ENCODE measurements around the gene HIGD1A.

The HIGD1A gene

DNA sequence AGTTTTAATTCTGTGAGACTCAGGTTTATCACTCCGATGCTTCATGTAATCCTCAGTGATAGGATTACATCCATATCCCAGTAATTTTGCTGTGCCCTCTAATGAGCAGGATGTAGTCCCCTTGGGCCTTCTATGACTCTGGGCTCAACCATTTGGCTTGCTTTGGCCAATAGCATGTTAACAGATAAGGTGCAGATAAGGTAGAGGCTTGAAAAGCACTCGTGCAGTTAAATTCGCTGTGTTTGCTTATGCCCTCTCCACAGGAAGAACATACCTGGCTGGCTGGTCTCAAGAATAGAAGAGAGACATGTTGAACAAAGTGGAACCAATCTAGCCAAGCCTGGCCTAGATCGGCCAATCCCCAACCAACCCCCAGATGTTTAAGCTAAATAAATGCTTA, 51.3 kb downstream of the HIGD1A start:
- DNase-seq: no peak

DNA sequence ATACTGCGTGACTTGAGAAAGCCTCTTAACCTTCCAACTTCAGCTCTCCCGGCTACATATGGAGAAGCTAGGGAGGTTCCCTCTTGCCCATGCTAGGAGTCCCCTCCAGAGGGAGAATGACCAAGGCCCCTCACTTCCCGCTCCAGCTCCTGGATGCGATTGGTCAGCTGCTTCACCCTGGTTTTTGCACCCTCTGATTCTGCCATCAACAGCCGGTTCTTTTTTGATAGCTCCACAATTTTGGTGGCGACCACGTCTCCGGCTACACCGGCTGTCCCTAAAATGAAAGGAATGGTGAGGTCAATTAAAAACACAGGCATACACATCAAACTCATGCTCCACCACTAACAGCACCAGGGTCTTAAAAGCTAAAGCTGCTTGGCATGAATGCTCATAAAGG, 51.8 kb downstream of the HIGD1A start:
- no peak for DNase-seq

DNA sequence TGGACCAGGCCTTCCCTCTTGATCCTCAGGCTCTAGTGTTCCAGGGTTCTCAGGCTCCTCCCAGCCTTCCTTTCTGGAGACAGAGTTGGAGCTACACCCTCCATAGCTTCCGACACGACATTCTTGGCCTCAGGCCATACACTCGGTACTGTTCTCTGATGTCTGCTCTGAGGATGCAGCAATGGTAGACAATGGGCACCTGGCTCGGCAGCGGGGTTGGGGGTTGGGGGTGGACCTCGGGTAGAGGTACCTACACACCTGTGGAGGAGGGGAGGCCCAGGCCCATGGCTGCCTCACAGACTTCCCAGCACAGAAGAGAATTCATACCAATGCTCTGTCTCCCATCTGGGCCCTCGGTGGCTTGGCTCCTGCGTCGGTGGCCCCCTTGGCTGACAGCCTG, 52.7 kb downstream of the HIGD1A start:
- DNase-seq: no peak

DNA sequence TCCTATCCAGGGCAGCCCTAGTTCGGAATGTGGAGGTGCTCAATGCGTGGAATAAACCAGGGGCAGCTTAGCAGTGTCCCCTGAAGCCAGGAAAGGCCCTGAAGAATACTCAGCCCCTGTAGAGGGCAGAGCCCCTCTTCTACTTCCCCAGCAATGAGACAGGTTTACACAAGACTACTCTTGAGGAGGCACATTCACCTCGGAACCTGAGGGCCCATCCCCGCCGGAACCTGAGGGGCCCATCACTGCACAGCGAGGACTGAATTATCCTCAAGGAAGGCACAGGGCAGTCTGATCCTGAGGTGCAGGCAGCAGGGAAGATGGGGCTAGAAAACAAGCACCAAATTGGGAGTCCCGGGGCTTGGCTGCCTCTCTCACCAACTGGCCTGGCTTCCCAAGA, 53.5 kb downstream of the HIGD1A start:
- DNase-seq: no peak

DNA sequence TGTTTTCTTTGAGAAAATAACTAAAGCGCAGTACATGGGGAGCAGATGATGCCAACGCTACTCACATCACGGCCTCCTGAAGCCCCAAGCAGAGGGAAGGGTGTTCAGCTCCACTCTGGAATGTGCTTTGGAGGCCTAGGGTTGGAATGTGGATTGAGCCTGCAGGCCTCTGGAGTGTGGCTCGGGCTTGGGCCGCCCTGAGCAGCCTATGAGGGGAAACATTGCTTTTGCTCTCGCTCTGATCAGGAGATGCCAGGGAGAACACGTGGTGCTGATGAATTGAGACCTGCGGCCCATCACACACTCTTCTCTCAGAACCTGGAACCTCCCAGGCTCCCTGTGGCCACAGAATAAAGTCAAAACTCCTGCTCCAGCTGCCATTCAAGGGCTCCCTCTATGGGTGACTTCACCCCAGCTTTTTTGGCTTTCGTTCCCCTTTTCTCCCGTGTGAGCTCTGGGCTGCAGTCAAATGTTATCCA, 54.5 kb downstream of the HIGD1A start:
- DNase-seq: no peak

DNA sequence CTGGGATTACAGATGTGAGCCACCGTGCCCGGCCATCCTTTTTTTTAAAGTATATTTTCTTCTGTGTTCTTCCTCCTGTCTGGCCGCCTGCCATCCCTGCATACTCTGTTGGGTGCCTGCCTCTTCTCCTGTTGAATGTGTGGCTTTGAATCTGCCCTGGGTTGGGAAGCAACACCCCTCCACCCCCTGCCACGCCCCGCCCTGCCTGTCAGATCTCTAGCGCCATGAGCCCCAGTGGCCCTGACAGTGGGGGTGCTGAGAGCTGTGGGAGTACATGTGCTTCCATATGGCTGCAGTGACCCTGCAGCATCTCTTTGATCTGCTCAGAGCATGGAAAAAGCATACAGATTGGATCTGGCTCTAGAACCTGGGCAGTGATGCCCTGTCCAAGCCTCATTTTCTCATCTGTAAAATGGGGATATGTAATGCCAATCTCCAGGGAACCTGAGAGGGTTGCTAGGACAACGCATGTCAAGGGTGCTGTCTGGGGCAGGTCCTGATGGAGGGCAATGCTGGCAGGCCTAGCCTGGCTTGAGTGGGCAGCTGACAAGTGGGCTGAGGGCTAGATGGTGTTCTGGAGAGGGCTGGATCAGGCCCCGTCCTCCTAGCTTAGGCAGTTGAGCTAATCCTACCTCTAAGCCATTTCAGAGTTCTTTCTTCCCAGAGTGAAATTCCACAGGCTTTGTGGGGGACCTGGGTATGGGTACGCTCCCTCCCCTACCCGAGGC, 55.1 kb downstream of the HIGD1A start:
- no peak for DNase-seq

DNA sequence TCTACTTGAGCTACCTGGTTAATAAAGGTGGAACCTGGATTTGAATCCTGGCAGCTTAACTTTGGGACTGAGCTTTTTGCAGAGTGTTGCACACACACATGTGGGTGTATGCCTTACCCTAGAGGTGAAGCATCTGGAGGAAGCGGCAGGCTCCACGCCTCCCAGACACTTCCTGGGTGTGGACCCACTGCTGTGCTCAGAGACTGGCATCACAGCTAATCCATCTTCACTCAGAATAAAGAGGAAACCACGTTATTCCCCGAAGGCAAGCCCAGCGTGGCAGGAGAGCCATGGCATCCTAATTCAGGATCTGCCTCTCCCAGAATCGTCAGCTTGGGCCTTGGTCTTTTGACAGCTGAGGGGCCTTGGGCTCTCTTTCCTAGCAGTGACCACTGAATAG, 56.7 kb downstream of the HIGD1A start:
- DNase-seq: no peak

DNA sequence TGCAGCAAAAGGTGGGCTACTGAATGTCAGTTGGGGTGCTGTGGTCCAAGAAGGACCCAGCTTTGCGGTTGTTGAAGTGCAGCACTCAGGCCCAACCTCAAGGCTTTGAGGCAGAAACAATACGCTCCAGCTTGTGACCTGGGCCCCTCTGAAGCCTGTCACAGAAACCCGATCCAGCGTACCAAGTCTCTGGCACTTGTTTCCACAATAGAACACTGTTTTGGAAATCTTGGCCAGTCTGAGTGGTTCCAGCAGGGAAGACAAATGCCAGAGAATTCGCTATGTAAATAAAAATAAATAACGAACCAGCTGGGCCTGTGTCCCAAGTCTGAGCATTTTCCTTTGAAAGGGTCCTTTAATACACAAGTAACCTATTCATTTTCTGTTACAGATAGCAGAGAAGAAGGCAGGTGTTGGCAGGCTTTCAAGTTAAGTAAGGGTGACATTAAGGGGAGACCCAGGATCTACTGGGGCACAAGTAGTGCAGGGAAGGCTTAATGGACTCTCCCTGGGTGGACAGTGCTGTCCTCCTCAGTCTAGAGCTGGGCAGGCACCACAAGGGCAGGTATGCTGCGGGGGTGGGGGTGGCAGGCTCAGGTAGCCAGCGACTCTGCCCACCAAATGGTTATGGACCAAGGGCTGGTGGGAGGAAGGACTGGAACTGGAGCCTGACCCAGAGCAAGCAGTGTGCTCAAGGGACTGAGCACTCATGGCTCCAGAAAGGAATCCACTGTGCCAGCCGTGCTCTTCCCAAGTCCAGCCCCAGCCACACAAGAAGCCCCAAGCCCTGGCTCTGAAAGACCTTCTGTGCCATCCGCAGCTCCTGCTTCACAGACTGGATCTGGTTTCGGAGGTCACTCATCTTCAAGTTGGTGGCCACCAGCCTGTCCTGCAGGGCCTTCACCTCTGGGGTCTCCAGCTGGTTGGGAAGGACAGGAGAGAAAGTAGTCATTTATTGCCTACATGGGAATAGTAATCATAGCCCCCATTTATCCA, 57.5 kb downstream of the HIGD1A start:
- no peak for DNase-seq

DNA sequence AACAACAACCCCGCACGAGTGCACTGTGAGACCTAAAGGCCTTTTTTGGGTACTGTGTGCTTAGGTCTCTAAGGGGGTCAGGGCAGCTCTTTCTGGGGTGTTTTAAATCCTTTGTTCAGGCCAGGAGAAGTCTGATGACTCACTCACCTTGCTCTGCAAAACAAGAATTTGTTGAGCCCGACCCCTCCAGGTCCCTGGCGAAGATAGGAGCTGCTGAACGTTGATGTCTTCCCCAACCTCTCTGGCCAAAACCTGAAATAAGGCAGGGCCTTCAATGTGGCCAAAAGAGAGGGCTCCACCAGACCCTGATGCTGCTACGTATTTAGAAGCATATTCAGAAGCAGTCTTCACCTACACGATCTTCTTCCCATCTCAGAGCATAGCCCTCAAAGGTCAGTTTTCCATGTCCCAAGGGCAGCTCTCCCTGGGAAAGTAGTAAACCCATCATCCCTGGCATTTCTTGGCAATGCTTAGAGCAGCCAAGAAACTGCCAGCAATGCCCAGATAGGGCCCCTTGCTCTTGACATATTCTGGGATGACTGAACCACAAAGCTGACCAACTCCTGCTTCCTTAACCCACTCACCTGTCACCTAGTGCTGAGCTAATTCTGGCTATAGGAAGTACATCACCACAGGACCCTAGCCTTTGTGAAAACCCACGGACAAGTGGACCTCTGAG, 58.4 kb downstream of the HIGD1A start:
- no peak for DNase-seq

DNA sequence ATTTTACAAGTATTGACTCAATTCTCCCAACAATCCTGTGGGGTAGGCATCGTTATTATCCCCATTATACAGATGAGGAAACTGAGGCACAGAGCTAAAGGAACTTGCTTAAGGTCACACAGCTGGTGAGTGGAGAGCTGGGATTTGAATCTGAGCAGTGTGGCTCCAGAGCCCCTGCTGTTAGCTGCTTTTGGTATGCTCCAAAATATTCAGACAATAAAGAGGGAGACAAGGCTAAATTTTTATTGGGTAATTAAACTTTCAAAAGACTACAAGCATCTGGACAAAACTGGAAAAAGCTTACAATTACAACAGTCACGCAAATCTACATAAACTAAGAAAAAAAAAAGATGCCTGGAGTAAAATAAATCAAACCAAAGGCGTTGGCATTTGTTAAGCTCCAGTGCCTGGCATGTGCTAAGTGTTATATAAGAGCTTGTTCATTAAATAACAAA, 59.0 kb downstream of the HIGD1A start:
- no peak for DNase-seq

DNA sequence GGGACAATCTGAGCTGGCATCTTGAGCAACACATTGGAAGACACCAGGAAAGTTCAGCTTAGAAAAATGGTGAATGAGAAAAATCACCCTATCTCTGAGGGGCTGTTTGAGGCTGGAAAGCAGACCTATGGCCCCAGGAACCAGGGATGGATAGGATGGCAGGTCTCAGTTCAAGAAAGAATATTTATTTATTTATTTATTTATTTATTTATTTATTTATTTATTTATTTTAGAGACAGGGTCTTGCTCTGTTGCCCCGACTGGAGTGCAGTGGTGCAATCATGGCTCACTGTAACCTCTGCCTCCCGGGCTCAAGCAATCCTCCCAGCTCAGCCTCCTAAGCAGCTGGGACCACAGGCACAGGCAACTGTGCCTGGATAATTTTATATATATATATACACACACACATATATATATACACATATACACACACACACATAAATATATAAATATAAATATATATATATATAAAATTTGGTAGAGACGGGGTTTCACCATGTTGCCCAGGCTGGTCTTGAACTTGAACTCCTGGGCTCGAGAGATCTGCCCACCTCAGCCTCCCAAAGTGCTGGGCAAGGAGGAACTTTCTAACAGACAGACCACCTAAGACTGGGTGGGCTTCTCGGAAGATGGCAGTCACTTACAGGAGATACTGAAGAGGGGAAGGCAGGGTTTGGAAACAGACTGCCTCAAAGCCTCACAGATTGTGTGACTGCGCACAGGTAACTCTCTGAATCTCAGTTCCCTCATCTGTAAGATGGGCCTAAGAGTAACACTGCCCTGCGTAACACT, 60.9 kb downstream of the HIGD1A start:
- no peak for DNase-seq

DNA sequence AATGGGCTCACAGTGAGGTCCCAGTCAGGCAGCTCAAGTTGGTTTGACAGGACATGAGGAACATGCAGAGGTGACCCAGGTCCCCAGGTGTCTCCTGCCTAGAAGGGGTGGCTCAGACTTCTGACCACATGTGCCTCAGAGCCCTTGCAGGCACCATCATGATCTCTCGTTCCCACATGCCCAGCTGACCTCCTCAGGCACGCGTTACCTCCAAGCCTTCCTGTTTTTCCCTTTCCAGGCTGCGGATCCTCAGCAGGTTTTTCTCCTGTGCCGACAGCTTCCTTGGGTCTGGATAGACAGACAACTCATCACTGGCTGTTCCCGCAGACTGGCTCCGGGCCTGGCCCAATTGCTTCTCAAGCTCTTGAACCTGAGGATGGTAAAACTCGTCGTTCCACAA, 61.6 kb downstream of the HIGD1A start:
- no peak for DNase-seq

DNA sequence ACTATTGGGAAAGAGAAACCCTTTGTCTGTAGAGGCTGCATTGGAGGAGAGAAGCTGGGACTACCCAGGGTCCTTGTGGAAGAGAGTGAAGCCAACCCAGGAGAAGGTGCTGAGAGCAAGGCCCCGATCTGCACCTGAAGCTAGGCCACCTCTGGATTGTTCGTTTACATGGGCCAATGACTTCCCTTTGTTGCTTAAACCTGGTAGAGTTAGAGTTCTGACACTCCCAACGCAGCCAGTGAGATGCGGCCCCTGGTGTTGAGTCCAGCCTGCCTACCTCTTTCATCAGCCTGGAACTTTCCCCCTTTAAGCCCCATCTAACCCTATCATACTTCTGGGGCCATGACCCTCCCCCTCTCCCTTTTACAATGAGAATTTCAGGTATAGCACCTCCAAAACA, 62.0 kb downstream of the HIGD1A start:
- DNase-seq: no peak

DNA sequence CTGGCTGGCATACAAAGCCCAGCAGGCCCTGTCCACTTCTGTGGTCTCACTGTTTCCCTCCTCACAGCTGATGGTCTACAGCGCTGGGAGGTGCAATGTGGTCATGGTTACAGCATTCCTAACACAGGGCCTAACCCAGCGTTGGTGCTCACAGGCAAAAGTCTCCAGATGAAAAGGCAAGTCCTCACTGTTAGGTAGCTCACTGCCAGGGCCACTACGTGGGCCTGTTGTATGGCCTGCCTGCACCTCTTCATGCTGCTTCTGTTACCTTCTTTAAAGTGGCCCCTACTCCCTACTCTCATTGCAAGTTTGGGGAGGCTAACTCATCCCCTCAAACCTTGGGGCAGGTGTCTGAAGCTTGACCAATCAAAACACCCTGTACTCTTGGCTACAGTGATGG, 62.5 kb downstream of the HIGD1A start:
- no peak for DNase-seq

DNA sequence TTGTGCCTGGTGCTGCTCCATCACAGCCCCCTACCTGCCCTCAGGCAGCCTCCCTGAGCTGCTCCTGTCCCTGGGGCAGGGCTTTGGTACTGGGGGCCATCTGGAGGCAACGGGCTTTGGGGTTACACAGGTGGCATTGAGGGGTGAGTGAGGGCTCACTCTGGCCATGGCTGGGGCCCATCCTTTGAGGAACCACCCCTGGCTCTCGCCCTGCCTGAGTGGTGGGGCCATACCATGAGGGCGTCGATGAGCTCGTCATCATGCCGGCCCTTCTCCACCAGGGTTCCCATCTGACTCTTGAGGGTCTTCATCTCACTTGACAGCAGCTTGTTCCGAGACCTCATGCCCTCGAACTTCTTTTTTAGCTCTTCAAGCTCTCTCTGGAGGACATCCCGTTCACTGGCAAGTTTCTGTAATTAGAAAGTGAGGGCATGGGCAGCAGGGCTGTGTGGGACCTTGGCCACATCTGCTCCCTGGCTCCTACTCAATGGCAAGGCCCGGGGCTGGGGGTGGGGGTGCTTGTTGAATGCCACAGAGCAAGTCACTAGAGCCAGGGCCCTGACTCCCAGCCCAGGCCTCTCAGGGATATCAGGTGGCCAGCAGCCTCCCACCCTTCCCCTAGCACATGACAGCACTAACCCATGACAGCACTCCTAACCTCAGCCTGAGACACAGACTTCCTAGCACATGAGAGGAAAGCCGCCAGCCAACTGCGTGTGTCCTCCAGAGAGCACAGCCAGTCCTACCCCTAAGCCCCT, 64.7 kb downstream of the HIGD1A start:
- no peak for DNase-seq

DNA sequence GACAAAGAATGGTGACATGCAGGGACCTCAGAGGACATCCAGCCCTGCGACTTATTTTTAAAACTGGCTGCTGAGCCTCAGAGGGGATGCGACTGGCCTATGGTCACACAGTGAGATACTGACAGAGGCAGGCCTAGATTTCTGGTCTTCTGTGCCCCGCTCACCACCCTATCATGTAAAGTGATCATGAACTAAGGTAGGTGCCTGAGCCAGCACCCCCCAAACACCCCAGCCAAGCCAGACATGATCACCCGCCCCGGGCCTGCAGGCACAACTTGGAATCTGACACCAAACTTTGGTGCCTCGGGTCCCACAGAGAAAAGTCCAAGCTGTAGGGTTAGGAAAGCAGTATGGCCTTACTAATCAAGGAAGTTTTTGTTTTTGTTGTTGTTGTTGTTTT, 67.8 kb downstream of the HIGD1A start:
- no peak for DNase-seq

DNA sequence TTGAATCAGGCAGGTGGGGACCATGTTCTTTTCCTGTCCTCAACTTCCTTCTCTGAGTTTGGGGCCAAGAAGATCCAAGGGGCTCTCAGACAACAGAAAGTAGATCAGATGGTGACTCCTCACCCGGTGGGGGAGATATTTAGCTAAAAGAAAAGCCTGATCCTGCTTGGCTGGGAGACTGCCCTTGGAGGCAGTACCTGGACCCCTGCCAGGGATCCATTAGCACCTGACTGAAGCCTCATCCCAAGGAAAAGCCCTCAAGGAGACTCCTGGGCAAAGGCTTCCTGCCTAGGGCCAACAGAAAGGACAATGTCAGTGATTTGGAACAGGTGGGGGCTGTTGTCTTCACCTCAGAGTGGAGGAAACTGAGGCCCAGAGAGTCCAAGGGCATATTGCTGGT, 68.2 kb downstream of the HIGD1A start:
- DNase-seq: no peak

DNA sequence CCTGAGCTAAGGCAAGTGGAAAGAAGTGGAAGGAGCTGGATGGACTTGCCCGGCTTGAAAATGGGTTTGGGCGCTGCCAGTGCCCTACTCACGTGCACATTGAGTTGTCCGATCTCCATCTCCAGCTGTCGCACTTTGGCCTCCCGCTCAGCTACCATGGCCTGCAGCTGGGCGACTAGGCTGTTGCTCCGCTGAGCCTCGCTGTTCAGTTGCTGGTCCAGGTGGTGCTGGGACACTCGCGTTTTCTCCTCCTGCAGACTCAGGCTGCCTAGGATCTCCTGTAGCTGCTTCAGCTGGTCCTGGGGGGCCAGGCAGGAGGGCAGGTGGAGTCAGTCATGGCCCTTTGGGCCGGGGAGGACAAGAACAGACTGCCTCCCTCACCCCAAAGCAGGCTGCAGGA, 68.7 kb downstream of the HIGD1A start:
- DNase-seq: no peak

DNA sequence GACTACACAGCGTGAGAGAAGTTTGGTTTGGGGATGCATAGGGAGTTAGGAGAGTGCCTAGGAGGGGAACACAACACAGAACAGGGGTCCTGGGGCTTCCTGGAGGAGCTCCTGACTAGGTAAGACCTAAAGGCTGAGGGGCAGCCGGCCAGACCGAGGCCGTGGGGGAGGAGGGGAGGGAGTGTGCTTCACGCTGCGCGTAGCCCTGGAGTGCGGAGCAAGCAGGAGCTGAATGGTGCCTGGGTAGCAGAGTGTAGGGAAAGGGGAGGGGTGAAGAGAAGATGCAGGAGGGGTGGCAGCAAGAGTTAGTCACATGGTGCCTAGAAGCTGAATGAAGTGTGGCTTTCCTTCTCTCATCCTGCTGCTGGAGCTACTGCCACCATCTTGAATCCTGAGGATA, 69.3 kb downstream of the HIGD1A start:
- no peak for DNase-seq

DNA sequence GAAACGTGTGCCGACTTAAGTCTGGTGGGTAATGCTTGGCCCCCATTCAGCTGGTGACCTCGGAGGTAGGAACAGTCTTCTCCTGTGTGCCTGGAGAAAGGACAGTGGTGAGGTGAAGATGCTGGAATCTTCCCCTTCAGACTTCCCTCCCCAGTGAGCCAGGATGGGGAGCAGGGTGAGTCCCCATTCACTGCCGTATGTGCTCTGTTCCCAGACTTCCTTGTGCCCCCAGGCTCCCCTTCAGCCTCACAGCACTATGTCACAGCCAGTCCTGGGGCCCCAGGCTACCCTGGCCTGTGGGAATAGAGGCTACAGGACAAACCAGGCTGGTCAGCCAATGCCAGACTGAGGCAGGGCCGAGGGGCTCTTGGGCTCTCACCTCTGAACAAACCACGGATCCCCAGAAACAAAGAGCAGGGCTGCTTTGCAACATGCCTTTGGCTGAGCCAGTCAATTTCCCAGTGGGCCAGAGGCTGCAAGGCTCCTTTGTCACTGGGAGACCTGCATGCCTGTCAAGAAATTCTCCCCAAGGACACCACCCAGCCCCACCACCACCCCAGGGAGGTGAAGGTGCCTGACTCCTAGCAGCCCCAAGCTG, 69.9 kb downstream of the HIGD1A start:
- DNase-seq: no peak

DNA sequence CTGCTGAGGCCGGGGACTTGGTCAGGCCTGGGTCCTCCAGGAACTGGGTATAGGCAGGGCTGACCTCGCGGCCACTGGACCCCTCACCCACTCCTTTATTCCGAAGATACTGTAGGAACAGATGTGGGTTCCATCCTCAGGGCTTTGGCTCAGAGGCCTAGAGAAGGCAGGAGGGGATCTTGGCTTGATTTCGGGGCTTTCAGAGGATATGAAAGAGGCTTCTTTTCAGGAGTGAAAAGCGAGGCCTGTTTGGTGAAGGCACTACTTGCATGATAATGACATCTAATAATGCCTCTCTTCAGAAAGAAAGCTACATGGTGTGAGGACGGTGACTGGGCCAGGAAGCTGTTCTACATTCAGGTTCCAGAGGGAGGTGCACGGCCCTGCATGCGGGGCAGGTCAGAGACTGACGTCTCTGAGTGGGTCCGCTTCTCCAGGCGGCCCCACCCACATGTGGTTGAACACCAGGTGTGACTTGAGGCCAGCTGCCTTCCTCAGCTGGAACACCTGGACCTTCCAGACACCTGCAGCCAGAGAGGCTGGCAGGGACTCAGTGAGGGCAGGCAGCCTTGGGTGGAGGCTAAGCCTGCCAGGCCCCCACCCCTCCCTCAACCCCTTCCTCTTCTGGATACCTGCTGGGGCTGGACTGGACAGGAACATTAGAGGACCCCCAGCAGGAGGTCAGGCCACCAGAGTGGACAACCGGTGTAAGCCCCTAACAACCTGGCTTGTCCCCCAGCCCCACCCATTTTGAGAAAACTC, 70.6 kb downstream of the HIGD1A start:
- no peak for DNase-seq
